ENCODE measurements around the gene CCDC70.

Gene CCDC70

DNA sequence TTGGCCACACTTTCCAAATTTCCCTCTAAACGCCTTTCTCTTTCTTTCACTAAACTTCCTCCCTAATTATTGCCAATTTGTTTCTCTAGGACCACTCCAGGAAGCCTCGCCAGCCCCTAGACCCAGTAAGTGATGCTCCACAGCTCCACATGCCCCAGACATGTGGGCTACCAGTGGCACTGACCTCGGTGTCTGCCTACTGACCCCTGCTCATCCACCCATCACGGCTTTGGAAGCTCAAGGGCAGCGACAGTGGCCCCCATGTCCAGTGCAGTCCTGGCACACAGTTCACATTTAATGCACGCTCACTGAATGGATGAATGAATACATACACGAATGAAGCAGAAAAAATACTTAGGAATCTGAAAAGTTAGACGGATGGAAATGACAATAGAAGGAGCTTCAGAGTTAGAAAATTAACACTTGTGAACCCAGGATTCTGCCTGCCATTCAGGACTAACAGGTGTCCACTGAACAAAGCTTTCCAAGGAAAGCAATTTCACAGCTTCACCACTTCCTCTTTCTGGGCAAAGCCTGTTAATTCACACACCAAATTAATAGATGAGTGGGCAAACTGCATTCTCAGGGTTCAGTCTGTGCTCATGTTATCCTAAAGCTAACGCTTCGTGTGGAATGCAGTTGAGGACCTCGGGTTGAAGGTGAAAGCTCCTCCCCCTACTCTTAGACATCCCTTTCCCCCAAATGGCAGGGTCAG lies 50.9 kb downstream of the CCDC70 start:
- DNase-seq: no peak

DNA sequence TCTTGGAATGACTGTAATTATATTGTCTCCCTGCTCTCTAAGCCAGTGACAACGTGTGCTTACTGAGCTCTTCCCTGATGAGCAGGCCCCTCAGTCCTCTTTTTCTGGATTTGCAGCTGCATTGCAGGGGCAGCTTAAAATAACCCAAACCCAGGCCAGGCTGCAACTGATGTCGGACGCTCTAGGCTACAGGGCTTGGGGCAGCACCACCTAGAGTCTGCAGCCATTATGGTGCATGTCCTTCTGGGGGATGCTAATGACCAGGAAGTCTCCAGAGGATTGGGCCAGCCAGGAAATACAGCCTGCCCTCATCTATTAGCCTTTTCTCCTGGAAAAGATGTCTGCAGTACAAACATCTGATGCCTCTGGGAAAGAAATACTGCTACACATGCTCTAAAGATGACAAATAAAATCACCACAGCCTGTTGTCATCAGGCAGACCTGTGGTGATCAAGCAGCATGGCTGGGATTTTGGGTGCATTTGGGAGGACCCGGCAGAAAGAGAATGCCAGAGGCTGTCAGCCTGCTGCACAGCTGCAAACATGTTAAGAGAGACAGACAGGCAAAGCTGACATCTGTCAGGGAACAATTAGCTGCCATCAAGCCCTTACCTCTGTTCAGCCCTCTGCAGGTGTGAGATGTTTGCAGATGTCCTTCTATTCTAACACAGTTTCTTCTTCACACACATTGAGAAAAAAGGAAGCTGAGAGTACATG lies 51.8 kb downstream of the CCDC70 start:
- no peak for DNase-seq

DNA sequence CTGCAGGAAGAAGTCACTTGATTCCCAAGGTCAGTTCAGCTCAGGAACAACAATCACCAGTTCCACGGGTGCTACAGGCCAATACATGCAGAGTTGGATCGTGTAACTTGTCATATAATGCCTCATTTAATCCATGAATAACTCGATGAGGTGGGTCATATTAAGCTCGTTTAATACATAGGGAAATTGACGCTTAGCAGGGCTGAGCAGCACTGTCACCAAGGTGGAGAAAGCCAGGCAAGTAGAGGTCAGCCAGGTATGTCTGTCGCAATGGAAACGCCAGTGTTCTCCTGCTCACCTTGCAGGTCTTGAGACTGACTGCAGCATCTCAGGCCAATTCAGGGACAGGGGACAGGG lies 52.3 kb downstream of the CCDC70 start:
- DNase-seq: no peak

Measured in NCI-H774 (cell line).